ENCODE results near the gene NTPCR.
A peak's percentile ranks its signal among the peaks of the same experiment; 100 is the strongest.

The NTPCR gene

GRCh38 chr1:233019778-233020325 is 69.4 kb downstream of the NTPCR start:
- DNase-seq: no peak

- peak; percentile 66 for DNase-seq
These were observed 70.0 kb downstream of the NTPCR start for GRCh38 chr1:233020426-233020825.

DNA sequence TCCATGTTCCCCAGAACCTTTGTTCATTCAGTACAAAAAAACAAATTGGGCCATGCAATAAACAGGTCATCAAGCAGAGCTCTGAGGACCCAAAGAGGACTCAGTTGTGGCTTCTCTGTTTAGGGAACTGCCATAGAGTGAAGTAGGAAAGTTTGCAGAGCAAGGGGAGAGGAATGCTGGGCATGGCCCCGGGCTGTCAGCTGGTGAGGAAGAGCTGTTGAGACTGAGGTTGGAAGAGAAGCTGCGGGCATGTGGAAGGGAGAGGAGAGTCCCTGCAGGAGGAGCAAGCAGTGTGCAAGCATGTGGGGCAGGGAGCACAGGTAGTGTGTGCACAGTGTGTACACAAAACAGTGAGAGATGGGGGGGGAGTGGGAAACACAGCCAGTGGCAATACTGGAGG is 71.8 kb downstream of the NTPCR start:
- no peak for DNase-seq

- no peak for DNase-seq
These were observed 73.8 kb downstream of the NTPCR start for GRCh38 chr1:233024199-233024598.

DNA sequence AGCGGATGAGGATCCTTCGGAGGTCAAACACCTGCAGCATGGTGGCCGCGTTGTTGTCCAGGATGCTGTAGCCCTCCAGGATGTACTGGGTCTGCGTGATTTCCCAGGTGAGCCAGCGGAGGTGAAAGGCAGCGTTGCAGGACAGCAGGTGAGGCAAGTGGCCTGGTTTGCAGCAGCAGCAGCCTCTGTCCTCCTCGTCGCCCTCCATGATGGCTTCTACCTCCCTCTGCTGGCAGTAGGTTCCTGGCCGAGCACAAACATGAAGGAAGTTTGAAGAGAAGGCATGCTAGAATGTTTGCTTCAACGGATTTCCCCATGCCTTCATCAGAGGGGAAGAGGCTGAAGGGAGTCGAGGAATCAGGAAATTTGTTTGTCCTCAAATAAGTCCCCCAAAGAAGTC is 74.7 kb downstream of the NTPCR start:
- peak; percentile 58 for DNase-seq

DNA sequence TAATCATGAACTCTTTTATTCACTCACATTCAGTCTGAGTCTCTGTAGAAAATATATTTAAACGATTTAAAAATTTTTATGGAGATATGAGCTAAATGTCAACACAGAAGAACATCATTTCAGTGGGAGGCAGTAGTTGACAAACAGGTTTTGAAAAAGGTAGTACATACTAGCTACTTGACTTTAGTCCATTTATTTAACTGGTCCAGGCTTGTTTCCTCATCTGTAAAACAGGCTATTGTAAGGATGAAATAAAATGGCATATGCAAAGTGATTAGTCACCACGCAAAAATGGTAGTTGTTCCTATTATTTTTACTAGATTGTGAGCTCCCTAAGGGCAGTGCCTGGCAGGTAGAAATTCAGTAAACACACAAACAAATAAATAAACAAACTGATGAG is 75.2 kb downstream of the NTPCR start:
- DNase-seq: no peak

DNA sequence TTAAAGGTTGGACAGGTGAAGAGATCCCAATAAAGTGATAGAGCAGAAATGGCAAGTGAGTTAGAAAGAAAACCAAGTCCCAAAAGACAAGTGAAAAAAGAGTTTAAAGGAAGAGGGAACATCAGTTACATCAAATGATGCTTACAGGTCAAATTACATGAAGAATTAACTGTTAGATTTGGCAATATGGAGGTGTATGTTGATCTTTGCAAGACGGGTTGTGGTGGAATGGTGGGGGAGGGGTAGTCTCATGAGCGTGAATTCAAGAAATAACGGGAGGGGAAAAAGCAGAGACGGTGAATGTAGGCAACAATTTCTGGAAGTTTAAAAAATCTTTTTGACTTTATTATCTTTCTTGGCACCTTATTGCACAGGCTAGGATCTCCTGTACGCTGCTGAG is 76.6 kb downstream of the NTPCR start:
- no peak for DNase-seq

GRCh38 chr1:233031521-233031920 is 81.1 kb downstream of the NTPCR start:
- DNase-seq: no peak

- DNase-seq: no peak
These were observed 82.5 kb downstream of the NTPCR start for GRCh38 chr1:233032916-233033315.

DNA sequence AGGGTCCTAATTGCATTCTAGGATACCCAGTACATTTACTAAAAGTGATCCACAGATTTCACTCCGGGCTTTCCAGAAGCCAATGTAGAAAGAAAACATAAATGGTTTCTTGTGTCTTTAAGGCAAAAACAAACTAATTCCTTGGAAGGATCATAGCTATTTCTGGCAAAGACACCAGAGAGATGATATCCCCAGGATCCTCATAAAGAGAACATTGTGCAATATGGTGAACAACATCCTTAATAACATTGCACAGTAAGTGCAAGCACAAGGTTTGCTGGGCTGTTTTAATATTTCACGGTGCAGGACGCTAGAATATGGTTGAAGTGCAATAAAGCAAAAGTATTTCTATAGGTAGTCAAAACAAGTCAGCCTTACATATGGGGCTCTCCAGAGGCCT is 83.0 kb downstream of the NTPCR start:
- DNase-seq: no peak

Measured in OCI-M1 (cell line).